GM12874 (cell line): Measurements from ENCODE around the gene THOC6.

ENCODE experiments used
- TF ChIP-seq, protein P1 (sequence below): IDR thresholded peaks from 2 replicates; pipeline ENCODE4 v1.5.1; 2011; ENCODE audit warnings: low read depth, mild to moderate bottlenecking, control low read depth, low read length, moderate library complexity; ENCODE audit not compliant: insufficient read depth

Gene THOC6

DNA sequence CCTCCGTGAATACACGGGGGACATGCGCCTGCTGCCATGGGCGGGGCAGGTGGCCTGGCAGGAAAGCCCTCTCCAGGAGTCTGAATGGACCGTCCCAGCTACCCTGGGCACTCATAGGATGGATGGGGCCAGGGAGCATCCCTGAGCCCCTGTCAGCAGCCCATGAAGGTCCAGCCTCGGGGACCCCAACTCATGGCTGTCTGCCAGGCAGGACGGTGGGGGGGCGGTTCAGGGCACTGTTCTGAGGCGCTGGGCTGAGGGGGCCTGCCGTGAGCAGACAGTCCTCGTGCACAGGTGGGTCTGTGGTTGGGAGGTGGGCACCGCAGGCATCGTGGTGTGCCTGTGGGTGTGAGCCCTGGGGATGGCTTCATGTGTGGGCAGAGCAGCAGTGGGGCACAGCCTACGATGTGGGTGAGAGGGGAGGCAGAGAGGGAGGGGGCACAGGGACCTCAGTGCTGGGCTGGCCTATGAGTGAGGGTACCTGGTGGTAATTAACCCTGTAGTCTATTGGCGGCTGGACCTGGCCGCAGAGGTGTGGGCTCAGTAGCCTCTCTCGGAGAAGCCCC lies 37.1 kb upstream of the THOC6 start:
- TF ChIP-seq, protein P1, sequence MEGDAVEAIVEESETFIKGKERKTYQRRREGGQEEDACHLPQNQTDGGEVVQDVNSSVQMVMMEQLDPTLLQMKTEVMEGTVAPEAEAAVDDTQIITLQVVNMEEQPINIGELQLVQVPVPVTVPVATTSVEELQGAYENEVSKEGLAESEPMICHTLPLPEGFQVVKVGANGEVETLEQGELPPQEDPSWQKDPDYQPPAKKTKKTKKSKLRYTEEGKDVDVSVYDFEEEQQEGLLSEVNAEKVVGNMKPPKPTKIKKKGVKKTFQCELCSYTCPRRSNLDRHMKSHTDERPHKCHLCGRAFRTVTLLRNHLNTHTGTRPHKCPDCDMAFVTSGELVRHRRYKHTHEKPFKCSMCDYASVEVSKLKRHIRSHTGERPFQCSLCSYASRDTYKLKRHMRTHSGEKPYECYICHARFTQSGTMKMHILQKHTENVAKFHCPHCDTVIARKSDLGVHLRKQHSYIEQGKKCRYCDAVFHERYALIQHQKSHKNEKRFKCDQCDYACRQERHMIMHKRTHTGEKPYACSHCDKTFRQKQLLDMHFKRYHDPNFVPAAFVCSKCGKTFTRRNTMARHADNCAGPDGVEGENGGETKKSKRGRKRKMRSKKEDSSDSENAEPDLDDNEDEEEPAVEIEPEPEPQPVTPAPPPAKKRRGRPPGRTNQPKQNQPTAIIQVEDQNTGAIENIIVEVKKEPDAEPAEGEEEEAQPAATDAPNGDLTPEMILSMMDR: no peak

GRCh38 chr16:2987286-2987685 lies 36.5 kb upstream of the THOC6 start:
- TF ChIP-seq, protein P1: no peak

GRCh38 chr16:2987833-2988232 lies 36.0 kb upstream of the THOC6 start:
- TF ChIP-seq, protein P1: no peak

- TF ChIP-seq, protein P1: no peak
Measured at GRCh38 chr16:2988590-2989099, 35.2 kb upstream of the THOC6 start.

- TF ChIP-seq, protein P1: no peak
Measured at GRCh38 chr16:2990891-2991290, 32.9 kb upstream of the THOC6 start.

GRCh38 chr16:2991566-2992261 lies 32.1 kb upstream of the THOC6 start:
- TF ChIP-seq, protein P1: no peak

GRCh38 chr16:2992383-2993081 lies 31.3 kb upstream of the THOC6 start:
- TF ChIP-seq, protein P1: no peak
